ENCODE data around the gene THAP7. TPM values are rescaled to one million over a fixed set of nuclear protein-coding genes. Genes with fewer than 3 reads are reported as not detected.

The THAP7 gene
- total and polyA plus RNA-seq, 9 of the 15 experiments (the other 6 are each of a cell fraction or from before 2014, with no cell fraction given): 7.9 to 263 (median 84.1) TPM

DNA sequence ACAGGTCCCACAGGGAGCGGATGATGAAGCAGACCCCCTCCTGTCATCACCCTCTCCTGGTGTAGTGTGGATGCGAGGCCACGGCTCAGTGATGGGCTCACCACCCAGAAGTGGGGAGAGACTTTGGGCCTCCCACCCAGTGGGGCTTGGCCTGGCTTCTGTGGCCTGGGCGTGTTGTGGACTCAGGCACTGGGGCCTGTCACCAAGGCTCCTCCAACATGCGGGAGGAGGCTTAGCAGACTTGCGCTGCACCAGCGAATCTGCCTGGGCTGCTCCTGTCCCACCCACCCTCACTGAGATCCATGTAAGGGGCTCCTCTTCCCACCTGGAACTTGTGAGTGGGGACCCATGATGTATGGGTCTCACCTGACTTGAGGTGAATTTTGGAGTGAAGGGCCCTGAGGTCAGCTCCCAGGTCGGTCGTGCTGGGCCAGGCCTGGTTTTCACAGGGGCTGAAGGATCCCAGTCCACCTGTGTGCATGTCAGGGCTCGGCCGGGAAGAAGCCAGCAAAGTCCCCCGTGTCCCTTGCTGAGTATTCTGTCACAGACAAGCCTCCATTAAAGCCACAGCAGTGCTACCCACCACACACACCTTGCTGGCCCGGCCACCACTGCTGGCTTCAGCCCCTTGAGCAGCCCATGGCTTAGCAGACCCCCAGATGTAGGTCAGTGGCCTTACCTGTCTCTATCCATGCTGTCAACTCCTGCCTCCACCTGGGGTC, 4.2 kb downstream of the THAP7 start (continued):
- TF ChIP-seq, protein P1, sequence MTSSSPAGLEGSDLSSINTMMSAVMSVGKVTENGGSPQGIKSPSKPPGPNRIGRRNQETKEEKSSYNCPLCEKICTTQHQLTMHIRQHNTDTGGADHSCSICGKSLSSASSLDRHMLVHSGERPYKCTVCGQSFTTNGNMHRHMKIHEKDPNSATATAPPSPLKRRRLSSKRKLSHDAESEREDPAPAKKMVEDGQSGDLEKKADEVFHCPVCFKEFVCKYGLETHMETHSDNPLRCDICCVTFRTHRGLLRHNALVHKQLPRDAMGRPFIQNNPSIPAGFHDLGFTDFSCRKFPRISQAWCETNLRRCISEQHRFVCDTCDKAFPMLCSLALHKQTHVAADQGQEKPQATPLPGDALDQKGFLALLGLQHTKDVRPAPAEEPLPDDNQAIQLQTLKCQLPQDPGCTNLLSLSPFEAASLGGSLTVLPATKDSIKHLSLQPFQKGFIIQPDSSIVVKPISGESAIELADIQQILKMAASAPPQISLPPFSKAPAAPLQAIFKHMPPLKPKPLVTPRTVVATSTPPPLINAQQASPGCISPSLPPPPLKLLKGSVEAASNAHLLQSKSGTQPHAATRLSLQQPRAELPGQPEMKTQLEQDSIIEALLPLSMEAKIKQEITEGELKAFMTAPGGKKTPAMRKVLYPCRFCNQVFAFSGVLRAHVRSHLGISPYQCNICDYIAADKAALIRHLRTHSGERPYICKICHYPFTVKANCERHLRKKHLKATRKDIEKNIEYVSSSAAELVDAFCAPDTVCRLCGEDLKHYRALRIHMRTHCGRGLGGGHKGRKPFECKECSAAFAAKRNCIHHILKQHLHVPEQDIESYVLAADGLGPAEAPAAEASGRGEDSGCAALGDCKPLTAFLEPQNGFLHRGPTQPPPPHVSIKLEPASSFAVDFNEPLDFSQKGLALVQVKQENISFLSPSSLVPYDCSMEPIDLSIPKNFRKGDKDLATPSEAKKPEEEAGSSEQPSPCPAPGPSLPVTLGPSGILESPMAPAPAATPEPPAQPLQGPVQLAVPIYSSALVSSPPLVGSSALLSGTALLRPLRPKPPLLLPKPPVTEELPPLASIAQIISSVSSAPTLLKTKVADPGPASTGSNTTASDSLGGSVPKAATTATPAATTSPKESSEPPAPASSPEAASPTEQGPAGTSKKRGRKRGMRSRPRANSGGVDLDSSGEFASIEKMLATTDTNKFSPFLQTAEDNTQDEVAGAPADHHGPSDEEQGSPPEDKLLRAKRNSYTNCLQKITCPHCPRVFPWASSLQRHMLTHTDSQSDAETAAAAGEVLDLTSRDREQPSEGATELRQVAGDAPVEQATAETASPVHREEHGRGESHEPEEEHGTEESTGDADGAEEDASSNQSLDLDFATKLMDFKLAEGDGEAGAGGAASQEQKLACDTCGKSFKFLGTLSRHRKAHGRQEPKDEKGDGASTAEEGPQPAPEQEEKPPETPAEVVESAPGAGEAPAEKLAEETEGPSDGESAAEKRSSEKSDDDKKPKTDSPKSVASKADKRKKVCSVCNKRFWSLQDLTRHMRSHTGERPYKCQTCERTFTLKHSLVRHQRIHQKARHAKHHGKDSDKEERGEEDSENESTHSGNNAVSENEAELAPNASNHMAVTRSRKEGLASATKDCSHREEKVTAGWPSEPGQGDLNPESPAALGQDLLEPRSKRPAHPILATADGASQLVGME (CRISPR knock-in tag; IDR thresholded peaks at IDR 0.05): peak; percentile 21; the same call in 1 of the 2 replicates
- TF ChIP-seq HOXB6 (CRISPR knock-in tag; IDR thresholded peaks at IDR 0.05; ENCODE audit: borderline replicate concordance) (peak; percentile 88; the same call in 1 of the 2 replicates), RBBP5 (IDR thresholded peaks at IDR 0.05; ENCODE audit: borderline replicate concordance, insufficient read depth, low read length, poor library complexity, severe bottlenecking) (peak; percentile 24), SMAD3 (CRISPR knock-in tag; conservative IDR thresholded peaks at IDR 0.05) (0 out of 2 replicates have a peak, but pooled peaks have one; percentile 44), YBX1 (IDR thresholded peaks at IDR 0.05) (no peak), PHTF2 (CRISPR knock-in tag; IDR thresholded peaks at IDR 0.05) (peak; percentile 41; the same call in 1 of the 2 replicates), WHSC1 (IDR thresholded peaks at IDR 0.05; ENCODE audit: low read length) (peak; percentile 15), GTF2E2 (tag; IDR thresholded peaks at IDR 0.05) (no peak), NFRKB (IDR thresholded peaks at IDR 0.05; ENCODE audit: low read depth) (no peak)
- TF ChIP-seq, protein P2, sequence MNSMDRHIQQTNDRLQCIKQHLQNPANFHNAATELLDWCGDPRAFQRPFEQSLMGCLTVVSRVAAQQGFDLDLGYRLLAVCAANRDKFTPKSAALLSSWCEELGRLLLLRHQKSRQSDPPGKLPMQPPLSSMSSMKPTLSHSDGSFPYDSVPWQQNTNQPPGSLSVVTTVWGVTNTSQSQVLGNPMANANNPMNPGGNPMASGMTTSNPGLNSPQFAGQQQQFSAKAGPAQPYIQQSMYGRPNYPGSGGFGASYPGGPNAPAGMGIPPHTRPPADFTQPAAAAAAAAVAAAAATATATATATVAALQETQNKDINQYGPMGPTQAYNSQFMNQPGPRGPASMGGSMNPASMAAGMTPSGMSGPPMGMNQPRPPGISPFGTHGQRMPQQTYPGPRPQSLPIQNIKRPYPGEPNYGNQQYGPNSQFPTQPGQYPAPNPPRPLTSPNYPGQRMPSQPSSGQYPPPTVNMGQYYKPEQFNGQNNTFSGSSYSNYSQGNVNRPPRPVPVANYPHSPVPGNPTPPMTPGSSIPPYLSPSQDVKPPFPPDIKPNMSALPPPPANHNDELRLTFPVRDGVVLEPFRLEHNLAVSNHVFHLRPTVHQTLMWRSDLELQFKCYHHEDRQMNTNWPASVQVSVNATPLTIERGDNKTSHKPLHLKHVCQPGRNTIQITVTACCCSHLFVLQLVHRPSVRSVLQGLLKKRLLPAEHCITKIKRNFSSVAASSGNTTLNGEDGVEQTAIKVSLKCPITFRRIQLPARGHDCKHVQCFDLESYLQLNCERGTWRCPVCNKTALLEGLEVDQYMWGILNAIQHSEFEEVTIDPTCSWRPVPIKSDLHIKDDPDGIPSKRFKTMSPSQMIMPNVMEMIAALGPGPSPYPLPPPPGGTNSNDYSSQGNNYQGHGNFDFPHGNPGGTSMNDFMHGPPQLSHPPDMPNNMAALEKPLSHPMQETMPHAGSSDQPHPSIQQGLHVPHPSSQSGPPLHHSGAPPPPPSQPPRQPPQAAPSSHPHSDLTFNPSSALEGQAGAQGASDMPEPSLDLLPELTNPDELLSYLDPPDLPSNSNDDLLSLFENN (IDR thresholded peaks at IDR 0.05; ENCODE audit: low read depth in 2 of 2, low read length in 2 of 2): 0 out of 4 replicates have a peak, but pooled peaks of 1 of the 2 experiments have one; percentile 9
- TF ChIP-seq, protein P3, sequence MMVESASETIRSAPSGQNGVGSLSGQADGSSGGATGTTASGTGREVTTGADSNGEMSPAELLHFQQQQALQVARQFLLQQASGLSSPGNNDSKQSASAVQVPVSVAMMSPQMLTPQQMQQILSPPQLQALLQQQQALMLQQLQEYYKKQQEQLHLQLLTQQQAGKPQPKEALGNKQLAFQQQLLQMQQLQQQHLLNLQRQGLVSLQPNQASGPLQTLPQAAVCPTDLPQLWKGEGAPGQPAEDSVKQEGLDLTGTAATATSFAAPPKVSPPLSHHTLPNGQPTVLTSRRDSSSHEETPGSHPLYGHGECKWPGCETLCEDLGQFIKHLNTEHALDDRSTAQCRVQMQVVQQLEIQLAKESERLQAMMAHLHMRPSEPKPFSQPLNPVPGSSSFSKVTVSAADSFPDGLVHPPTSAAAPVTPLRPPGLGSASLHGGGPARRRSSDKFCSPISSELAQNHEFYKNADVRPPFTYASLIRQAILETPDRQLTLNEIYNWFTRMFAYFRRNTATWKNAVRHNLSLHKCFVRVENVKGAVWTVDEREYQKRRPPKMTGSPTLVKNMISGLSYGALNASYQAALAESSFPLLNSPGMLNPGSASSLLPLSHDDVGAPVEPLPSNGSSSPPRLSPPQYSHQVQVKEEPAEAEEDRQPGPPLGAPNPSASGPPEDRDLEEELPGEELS (CRISPR knock-in tag; IDR thresholded peaks at IDR 0.05; ENCODE audit: borderline replicate concordance): no peak
